IMR-90 (cell line): Measurements from ENCODE around the gene PLPPR3. TPM values are rescaled to one million over a fixed set of nuclear protein-coding genes. Genes with fewer than 3 reads are reported as not detected.
A peak's percentile ranks its signal among the peaks of the same experiment; 100 is the strongest.

Experiments used
- ATAC-seq: fragments of 200-7000 bp; cut with Tn5 transposase; 2 replicates; pipeline ENCODE4 v1.9.1; 2020; ENCODE audit warnings: low read depth, mild to moderate bottlenecking, moderate library complexity
- BruUV-seq: library from RNA; stranded (reverse); fragments of 400-500 nt; replicated peaks from 2 replicates; lab custom pipeline; 2021; lab: Mats Ljungman, UMichigan
- CTCF ChIA-PET: fragments of 300-600 bp; formaldehyde crosslinking; extraction: SDS; loops from one replicate; lab custom pipeline; 2021; ENCODE audit warnings: antibody characterized with exemption; lab: Yijun Ruan, JAX
- POLR2A ChIA-PET: fragments of 300-600 bp; sonication (Branson Sonifier 250); formaldehyde crosslinking; loops from one replicate; lab custom pipeline; 2022; ENCODE audit warnings: antibody characterized with exemption; ENCODE audit not compliant: unreplicated experiment; lab: Charles Lee
- DNase-seq: peaks from one replicate; pipeline ENCODE4 v3.0.0; 2013
- H2AFZ ChIP-seq: replicated peaks from 2 replicates; pipeline ENCODE3; 2013; ENCODE audit warnings: low read length, mild to moderate bottlenecking; ENCODE audit not compliant: poor library complexity
- H2AK5ac ChIP-seq: 2 replicates; pipeline ENCODE4 v1.6.1; 2013; ENCODE audit warnings: low read depth, low read length, inconsistent platforms
- H2AK9ac ChIP-seq: replicated peaks from 2 replicates; pipeline ENCODE3; 2013; ENCODE audit warnings: mild to moderate bottlenecking, low read depth, low read length, moderate library complexity; ENCODE audit not compliant: poor library complexity
- H2BK120ac ChIP-seq: 2 replicates; pipeline ENCODE4 v1.6.1; 2013; ENCODE audit warnings: low read depth, low read length, inconsistent platforms
- H2BK15ac ChIP-seq: 3 replicates; pipeline ENCODE4 v1.6.1; 2013; ENCODE audit warnings: low read depth, low read length, inconsistent platforms
- H2BK20ac ChIP-seq: 2 replicates; pipeline ENCODE4 v1.6.1; 2013; ENCODE audit warnings: low read depth, mild to moderate bottlenecking, inconsistent platforms, low read length, moderate library complexity
- H2BK5ac ChIP-seq: 2 replicates; pipeline ENCODE4 v1.6.1; 2013; ENCODE audit warnings: mild to moderate bottlenecking, low read depth, low read length, inconsistent platforms; ENCODE audit not compliant: poor library complexity, severe bottlenecking
- H3K14ac ChIP-seq: replicated peaks from 2 replicates; pipeline ENCODE4 v1.6.1; 2013; ENCODE audit warnings: low read depth, low read length, inconsistent platforms
- H3K18ac ChIP-seq: 2 replicates; pipeline ENCODE4 v1.6.1; 2013; ENCODE audit warnings: low read depth, low read length, control low read depth
- H3K23ac ChIP-seq: 2 replicates; pipeline ENCODE4 v1.6.1; 2013; ENCODE audit warnings: low read depth, low read length, inconsistent platforms
- H3K27ac ChIP-seq: 2 replicates; pipeline ENCODE4 v1.5.1; 2013; ENCODE audit warnings: mild to moderate bottlenecking, control low read depth, low read length; ENCODE audit not compliant: insufficient read depth
- H3K27me3 ChIP-seq: 2 replicates; pipeline ENCODE4 v1.6.1; 2013; ENCODE audit warnings: low read length; ENCODE audit not compliant: control insufficient read depth, insufficient read depth
- H3K36me3 ChIP-seq: 2 replicates; pipeline ENCODE4 v1.6.1; 2013; ENCODE audit warnings: low read length, mixed read lengths; ENCODE audit not compliant: control insufficient read depth, insufficient read depth
- H3K4ac ChIP-seq: 2 replicates; pipeline ENCODE4 v1.6.1; 2013; ENCODE audit warnings: low read depth, low read length, inconsistent platforms
- H3K4me1 ChIP-seq: 2 replicates; pipeline ENCODE4 v1.6.1; 2013; ENCODE audit warnings: low read length, mixed read lengths; ENCODE audit not compliant: control insufficient read depth, insufficient read depth
- H3K4me2 ChIP-seq: 2 replicates; pipeline ENCODE4 v1.6.1; 2013; ENCODE audit warnings: low read depth, mild to moderate bottlenecking, control low read depth, low read length, moderate library complexity
- H3K4me3 ChIP-seq: 2 replicates; pipeline ENCODE4 v1.5.1; 2013; ENCODE audit warnings: low read depth, mild to moderate bottlenecking, control low read depth, low read length, moderate library complexity; ENCODE audit not compliant: insufficient read depth
- H3K56ac ChIP-seq: 2 replicates; pipeline ENCODE4 v1.6.1; 2013; ENCODE audit warnings: low read length, inconsistent platforms; ENCODE audit not compliant: insufficient read depth; ENCODE audit errors: extremely low read depth
- H3K79me1 ChIP-seq, 2 experiments: 2 replicates each; pipeline ENCODE4 v1.6.1; 2013; ENCODE audit warnings: low read length in 2 of 2, inconsistent platforms in 1 of 2, low read depth in 1 of 2
- H3K9ac ChIP-seq: 2 replicates; pipeline ENCODE4 v1.6.1; 2013; ENCODE audit warnings: low read depth, low read length, control low read depth
- H3K9me1 ChIP-seq: 2 replicates; pipeline ENCODE4 v1.6.1; 2013; ENCODE audit warnings: low read length, inconsistent platforms; ENCODE audit not compliant: insufficient read depth
- H3K9me3 ChIP-seq: 2 replicates; pipeline ENCODE4 v1.6.1; 2013; ENCODE audit warnings: low read length; ENCODE audit not compliant: control insufficient read depth, insufficient read depth
- H4K20me1 ChIP-seq: 2 replicates; pipeline ENCODE4 v1.6.1; 2013; ENCODE audit warnings: low read length, inconsistent platforms; ENCODE audit not compliant: insufficient read depth
- H4K5ac ChIP-seq: 2 replicates; pipeline ENCODE4 v1.6.1; 2013; ENCODE audit warnings: mild to moderate bottlenecking, low read depth, low read length, control low read depth
- H4K8ac ChIP-seq, 2 experiments: 2 replicates each; pipeline ENCODE4 v1.6.1; 2013; ENCODE audit warnings: low read depth in 2 of 2, low read length in 2 of 2, control low read depth in 1 of 2, inconsistent platforms in 1 of 2
- H4K91ac ChIP-seq: 2 replicates; pipeline ENCODE4 v1.6.1; 2013; ENCODE audit warnings: low read depth, low read length, inconsistent platforms; ENCODE audit not compliant: insufficient read depth
- BHLHE40 ChIP-seq: fragments of 150-350 bp; IDR thresholded peaks from 2 replicates; pipeline ENCODE4 v1.6.1; 2016; ENCODE audit warnings: mild to moderate bottlenecking, low read depth, low read length
- RFX5 ChIP-seq: IDR thresholded peaks from 2 replicates; pipeline ENCODE4 v1.8.0; 2012; ENCODE audit warnings: low read depth, mild to moderate bottlenecking, low read length, moderate library complexity
- WGBS, 2 experiments: methylation state at CpG; one replicate each; pipeline versions ENCODE4 v1.1.5 to v1.1.7; 2013; ENCODE audit warnings: missing lambda C conversion rate in 2 of 2; ENCODE audit not compliant: insufficient read length in 1 of 2; ENCODE audit errors: extremely low coverage in 2 of 2; 5-methylcytosine and 5-hydroxymethylcytosine counted together
- dilution Hi-C: fragments of 300-500 bp; cut with HindIII; formaldehyde crosslinking; loops from one replicate; pipeline ENCODE4 v1.14.3; 2018; ENCODE audit warnings: low sequenced_read_pairs; ENCODE audit not compliant: unreplicated experiment
- in situ Hi-C: fragments of 300-500 bp; cut with MboI; formaldehyde crosslinking; loops from 3 replicates; pipeline ENCODE4 v1.14.3; 2019; ENCODE audit warnings: low sequenced_read_pairs, inconsistent platforms, mixed read lengths
- intact Hi-C: fragments of 100-400 bp; cut with micrococcal nuclease; formaldehyde crosslinking; loops from 2 replicates; pipeline ENCODE4 v1.10.0; 2022
- polyA plus RNA-seq, 3 experiments: library from polyadenylated mRNA; depleted of rRNA; stranded (reverse); fragments of >200 nt; gene quantifications; 2 replicates each; pipeline ENCODE4 v1.2.3, GENCODE V29; 2012; ENCODE audit warnings: low replicate concordance in 1 of 3
- total RNA-seq: library from RNA; depleted of rRNA; stranded (reverse); fragments of >200 nt; gene quantifications from 2 replicates; pipeline ENCODE4 v1.2.3, GENCODE V29; 2012

The PLPPR3 gene
- total and polyA plus RNA-seq, 2 of the 4 experiments (the other 2 are of a cell fraction) = 0.36 to 1.2 TPM

DNA sequence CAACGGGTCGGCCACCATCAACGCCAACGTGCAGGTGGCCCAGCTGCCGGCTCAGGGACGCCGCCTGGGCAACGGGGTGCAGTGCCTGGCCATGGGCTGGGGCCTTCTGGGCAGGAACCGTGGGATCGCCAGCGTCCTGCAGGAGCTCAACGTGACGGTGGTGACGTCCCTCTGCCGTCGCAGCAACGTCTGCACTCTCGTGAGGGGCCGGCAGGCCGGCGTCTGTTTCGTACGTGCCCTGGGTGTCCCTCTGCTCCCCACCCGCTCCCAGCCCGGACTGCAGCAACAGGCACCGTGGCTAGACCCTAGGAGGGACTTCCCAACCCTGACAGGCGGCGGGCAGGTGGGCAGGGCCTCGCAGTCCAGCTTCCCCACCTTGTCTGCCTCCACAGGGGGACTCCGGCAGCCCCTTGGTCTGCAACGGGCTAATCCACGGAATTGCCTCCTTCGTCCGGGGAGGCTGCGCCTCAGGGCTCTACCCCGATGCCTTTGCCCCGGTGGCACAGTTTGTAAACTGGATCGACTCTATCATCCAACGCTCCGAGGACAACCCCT, 33.9 kb upstream of the PLPPR3 start:
- Histone ChIP-seq H3K14ac (no peak overlapping the region), H2AFZ (peak overlapping the region; percentile 58), H2BK15ac (no peak overlapping the region), H3K56ac (no peak overlapping the region), H4K5ac (no peak overlapping the region), H3K27ac (no peak overlapping the region), H3K4me1 (peaks cover 6% of the 10 kb centered on the region), H3K4me2 (no peak overlapping the region), H3K79me1 (no peaks in the 10 kb centered on the region), H3K9me3 (no peaks in the 10 kb centered on the region), H3K9me1 (no peaks in the 10 kb centered on the region), H2AK9ac (peak overlapping the region; percentile 39), H2AK5ac (no peak overlapping the region), H2BK120ac (no peak overlapping the region), H3K18ac (no peak overlapping the region), H3K9ac (no peak overlapping the region), H3K4ac (no peak overlapping the region), H4K91ac (no peak overlapping the region), H2BK5ac (no peak overlapping the region), H3K23ac (no peak overlapping the region), H2BK20ac (no peak overlapping the region), H3K4me3 (no peak overlapping the region), H3K36me3 (no peaks in the 10 kb centered on the region), H3K27me3 (peaks cover 2% of the 10 kb centered on the region; the same call in 1 of the 2 replicates), H4K8ac (no peak overlapping the region), H4K20me1 (no peaks in the 10 kb centered on the region)
- DNase-seq (no peak), ATAC-seq (no peak)
- in situ Hi-C loops = loop anchor here (5.0 kb wide), 1 partner anchor 142 kb away; no protein-coding TSS in a partner anchor
- dilution Hi-C loops = no loop called here
- BruUV-seq = no TSS peak
- 79% methylated on average over 12 of the region's 40 CpGs; no CpG with 5 or more reads in 1 of the 2 experiments for WGBS, 2 experiments
- intact Hi-C loops = loop anchor here (2.0 to 5.0 kb wide), 2 partner anchors 65 to 83 kb away; no protein-coding TSS in a partner anchor
- ChIA-PET CTCF (interaction anchor here (0.6 to 1.6 kb wide), 2 partner anchors 146 to 147 kb away, joined by 3 to 4 read pairs; no protein-coding TSS in a partner anchor), POLR2A (interaction anchor here (0.6 kb wide), 1 partner anchor 33 kb away, joined by 3 read pairs; no protein-coding TSS in a partner anchor)
- TF ChIP-seq RFX5 = no peak
- no peak for TF ChIP-seq BHLHE40
